ENCODE data around the gene PCLO.
"Not testable (repeated sequence)": the region's sequence is repeated elsewhere in the genome, so short reads cannot be mapped to it uniquely, and the experiment has no call there.

PCLO gene

GRCh38 chr7:82722946-82723345 lies 439.7 kb downstream of the PCLO start:
- no peak for DNase-seq (ENCODE audit: low read depth)
- H3K4me3 ChIP-seq (ENCODE audit: low read depth, low read length) = no peak overlapping the region
- no peak for TF ChIP-seq CTCF (conservative IDR thresholded peaks at IDR 0.05; ENCODE audit: low read depth, low read length)

- no peak for DNase-seq (ENCODE audit: low read depth)
- TF ChIP-seq CTCF (conservative IDR thresholded peaks at IDR 0.05; ENCODE audit: low read depth, low read length) = no peak
- H3K4me3 ChIP-seq (ENCODE audit: low read depth, low read length) = no peak overlapping the region
Measured at GRCh38 chr7:82715344-82715743, 447.3 kb downstream of the PCLO start.

- no peak overlapping the region for H3K4me3 ChIP-seq (ENCODE audit: low read depth, low read length)
- TF ChIP-seq CTCF (conservative IDR thresholded peaks at IDR 0.05; ENCODE audit: low read depth, low read length) = no peak
- peak; percentile 14 for DNase-seq (ENCODE audit: low read depth)
Measured at GRCh38 chr7:82714883-82715282, 447.8 kb downstream of the PCLO start.

GRCh38 chr7:82713506-82713905 lies 449.2 kb downstream of the PCLO start:
- TF ChIP-seq CTCF (conservative IDR thresholded peaks at IDR 0.05; ENCODE audit: low read depth, low read length) = no peak
- DNase-seq (ENCODE audit: low read depth) = no peak
- no peak overlapping the region for H3K4me3 ChIP-seq (ENCODE audit: low read depth, low read length)

GRCh38 chr7:82706344-82706743 lies 456.3 kb downstream of the PCLO start:
- H3K4me3 ChIP-seq (ENCODE audit: low read depth, low read length); DNase-seq (ENCODE audit: low read depth): not testable (repeated sequence)

GRCh38 chr7:82705517-82706260 lies 457.0 kb downstream of the PCLO start:
- DNase-seq (ENCODE audit: low read depth) = peak; percentile 20
- H3K4me3 ChIP-seq (ENCODE audit: low read depth, low read length) = no peak overlapping the region
- TF ChIP-seq CTCF (conservative IDR thresholded peaks at IDR 0.05; ENCODE audit: low read depth, low read length) = no peak

GRCh38 chr7:82704121-82704520 lies 458.6 kb downstream of the PCLO start:
- no peak for DNase-seq (ENCODE audit: low read depth)
- no peak overlapping the region for H3K4me3 ChIP-seq (ENCODE audit: low read depth, low read length)
- TF ChIP-seq CTCF (conservative IDR thresholded peaks at IDR 0.05; ENCODE audit: low read depth, low read length) = no peak
